Neuronal stem cell (in vitro differentiated cells): Measurements from ENCODE around the gene ATM.
"Not testable (repeated sequence)": the region's sequence is repeated elsewhere in the genome, so short reads cannot be mapped to it uniquely, and the experiment has no call there.

Source experiments
- DNase-seq: peaks from one replicate; pipeline ENCODE4 v3.0.0-alpha.2; 2013; ENCODE audit warnings: low spot score
- H2AFZ ChIP-seq: one replicate; pipeline ENCODE4 v1.6.1; 2013; ENCODE audit warnings: mild to moderate bottlenecking, low read length, inconsistent platforms
- H2AK5ac ChIP-seq: 2 replicates; pipeline ENCODE4 v1.6.1; 2013; ENCODE audit warnings: low read depth, mild to moderate bottlenecking, inconsistent platforms, low read length, moderate library complexity, mixed read lengths
- H2BK120ac ChIP-seq: 2 replicates; pipeline ENCODE4 v1.6.1; 2013; ENCODE audit warnings: low read depth, mild to moderate bottlenecking, inconsistent platforms, low read length, moderate library complexity, mixed read lengths
- H2BK12ac ChIP-seq: one replicate; pipeline ENCODE4 v1.6.1; 2013; ENCODE audit warnings: low read length, inconsistent platforms
- H2BK15ac ChIP-seq: 2 replicates; pipeline ENCODE4 v1.6.1; 2013; ENCODE audit warnings: mild to moderate bottlenecking, low read length, inconsistent platforms, mixed read lengths
- H2BK5ac ChIP-seq: one replicate; pipeline ENCODE4 v1.6.1; 2013; ENCODE audit warnings: inconsistent platforms, mild to moderate bottlenecking, low read length, moderate library complexity
- H3K14ac ChIP-seq: one replicate; pipeline ENCODE4 v1.6.1; 2013; ENCODE audit warnings: low read length, inconsistent platforms
- H3K18ac ChIP-seq: 2 replicates; pipeline ENCODE4 v1.6.1; 2013; ENCODE audit warnings: low read length, inconsistent platforms
- H3K23ac ChIP-seq: 2 replicates; pipeline ENCODE4 v1.6.1; 2013; ENCODE audit warnings: low read depth, mild to moderate bottlenecking, mixed read lengths, low read length, inconsistent platforms; ENCODE audit not compliant: poor library complexity
- H3K27ac ChIP-seq: replicated peaks from 3 replicates; pipeline ENCODE4 v1.5.1; 2013; ENCODE audit warnings: low read length, inconsistent platforms
- H3K27me3 ChIP-seq, 3 experiments: 2 replicates each; pipeline ENCODE4 v1.6.1; 2013; ENCODE audit warnings: low read length in 3 of 3, mild to moderate bottlenecking in 2 of 3, inconsistent platforms in 1 of 3, low read depth in 1 of 3, mixed read lengths in 1 of 3, moderate library complexity in 1 of 3; ENCODE audit not compliant: control insufficient read depth in 3 of 3, insufficient read depth in 3 of 3
- H3K36me3 ChIP-seq, 2 donors: replicated peaks in 1 of 2; 2 replicates each; pipeline ENCODE4 v1.6.1; 2013; ENCODE audit warnings: low read length in 2 of 2; ENCODE audit not compliant: control insufficient read depth in 2 of 2, insufficient read depth in 2 of 2
- H3K4ac ChIP-seq: 2 replicates; pipeline ENCODE4 v1.6.1; 2013; ENCODE audit warnings: inconsistent platforms, mild to moderate bottlenecking, low read length, moderate library complexity
- H3K4me1 ChIP-seq, 2 donors: 1 replicate in 1 of 2; 2 replicates in 1 of 2; pipeline ENCODE4 v1.6.1; 2013; ENCODE audit warnings: low read length in 2 of 2, low read depth in 1 of 2; ENCODE audit not compliant: control insufficient read depth in 2 of 2, insufficient read depth in 1 of 2
- H3K4me2 ChIP-seq: one replicate; pipeline ENCODE4 v1.6.1; 2013; ENCODE audit warnings: mild to moderate bottlenecking, low read length, inconsistent platforms; ENCODE audit not compliant: insufficient read depth, poor library complexity, severe bottlenecking
- H3K4me3 ChIP-seq, 2 donors: 2 replicates each; pipeline ENCODE4 v1.5.1; 2013; ENCODE audit warnings: low read length in 2 of 2, mild to moderate bottlenecking in 2 of 2, inconsistent platforms in 1 of 2, moderate library complexity in 1 of 2
- H3K79me1 ChIP-seq: one replicate; pipeline ENCODE4 v1.6.1; 2013; ENCODE audit warnings: low read depth, mild to moderate bottlenecking, inconsistent platforms, low read length, moderate library complexity
- H3K9ac ChIP-seq: one replicate; pipeline ENCODE4 v1.6.1; 2013; ENCODE audit warnings: mild to moderate bottlenecking, low read depth, low read length, inconsistent platforms; ENCODE audit not compliant: poor library complexity
- H3K9me3 ChIP-seq, 2 donors: replicated peaks in 1 of 2; 2 replicates each; pipeline versions ENCODE3 to v1.6.1; 2013; ENCODE audit warnings: low read length in 2 of 2, mild to moderate bottlenecking in 2 of 2, inconsistent platforms in 1 of 2, low read depth in 1 of 2, mixed read lengths in 1 of 2, moderate library complexity in 1 of 2; ENCODE audit not compliant: control insufficient read depth in 2 of 2, insufficient read depth in 1 of 2
- H4K8ac ChIP-seq: one replicate; pipeline ENCODE4 v1.6.1; 2013; ENCODE audit warnings: low read depth, mild to moderate bottlenecking, inconsistent platforms, low read length, moderate library complexity
- H4K91ac ChIP-seq: one replicate; pipeline ENCODE4 v1.6.1; 2013; ENCODE audit warnings: low read length, low read depth, mild to moderate bottlenecking, inconsistent platforms; ENCODE audit not compliant: poor library complexity
- WGBS, 2 donors: extraction: QIAGEN DNeasy Blood & Tissue Kit; methylation state at CpG; one replicate each; pipeline ENCODE4 v1.1.7; 2013; ENCODE audit warnings: missing lambda C conversion rate in 2 of 2, mixed read lengths in 1 of 2; ENCODE audit not compliant: insufficient read length in 2 of 2, insufficient replicate concordance in 1 of 2; ENCODE audit errors: extremely low coverage in 2 of 2; 5-methylcytosine and 5-hydroxymethylcytosine counted together

The ATM gene

DNA sequence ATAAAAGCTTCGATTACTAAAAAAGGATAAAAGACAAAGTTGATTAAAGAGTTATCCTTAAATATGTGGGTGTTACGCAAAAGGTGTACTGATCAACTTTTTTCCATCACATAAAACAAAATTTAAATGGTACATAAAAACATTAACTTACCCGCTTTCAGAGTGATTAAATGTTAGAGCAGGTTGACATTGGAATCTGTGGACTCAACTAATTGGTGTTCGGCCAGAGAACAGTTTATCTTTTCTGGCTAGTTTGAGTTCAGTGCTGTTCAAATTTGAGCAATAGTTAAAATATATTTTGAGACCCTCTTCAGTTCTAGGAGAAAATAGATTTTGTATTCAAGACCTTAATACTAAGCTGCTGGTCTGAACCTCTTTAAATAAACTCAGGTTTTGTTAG lies 56.1 kb downstream of the ATM start:
- no peak overlapping the region for H3K18ac ChIP-seq
- no peak overlapping the region for H3K14ac ChIP-seq
- no peak overlapping the region for H3K23ac ChIP-seq
- H3K79me1 ChIP-seq, result no peaks in the 10 kb centered on the region
- H2BK5ac ChIP-seq, result no peak overlapping the region
- H3K36me3 ChIP-seq, result peaks cover 0 to 81% of the 10 kb centered on the region in 2 donors
- H3K27me3 ChIP-seq, result no peaks in the 10 kb centered on the region
- no peak overlapping the region for H2AK5ac ChIP-seq
- WGBS, 2 donors, result no CpG with 5 or more reads among the region's 4 CpGs
- no peak overlapping the region for H3K27ac ChIP-seq
- no peak overlapping the region for H2AFZ ChIP-seq
- peaks cover 0 to 5% of the 10 kb centered on the region in 2 donors for H3K4me1 ChIP-seq
- H4K91ac ChIP-seq, result no peak overlapping the region
- no peak overlapping the region for H3K4me3 ChIP-seq
- no peak overlapping the region for H3K4me2 ChIP-seq
- peaks cover 0 to 5% of the 10 kb centered on the region in 2 donors for H3K9me3 ChIP-seq
- H2BK15ac ChIP-seq, result no peak overlapping the region
- no peak overlapping the region for H3K4ac ChIP-seq
- H3K9ac ChIP-seq, result no peak overlapping the region
- no peak overlapping the region for H2BK12ac ChIP-seq
- DNase-seq, result no peak
- H4K8ac ChIP-seq, result no peak overlapping the region
- H2BK120ac ChIP-seq, result no peak overlapping the region

DNA sequence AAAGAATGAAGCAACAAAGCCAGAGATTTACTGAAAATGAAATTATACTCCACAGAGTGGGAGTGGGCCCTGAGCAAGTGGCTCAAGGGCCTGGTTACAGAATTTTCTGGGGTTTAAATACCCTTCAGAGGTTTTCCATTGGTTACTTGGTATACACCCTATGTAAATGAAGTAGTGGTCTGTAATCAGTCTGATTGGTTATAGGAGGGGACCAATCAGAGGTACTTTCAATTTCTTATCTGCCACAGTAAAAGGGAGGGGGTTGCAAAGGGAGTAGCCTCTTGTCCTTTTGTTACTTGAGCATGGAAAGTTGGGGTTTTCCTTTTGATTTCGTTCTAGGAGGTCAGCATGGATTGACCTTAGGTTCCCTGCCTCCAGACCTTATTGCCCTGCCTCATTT lies 63.5 kb downstream of the ATM start:
- Histone ChIP-seq H2AK5ac (no peak overlapping the region), H4K91ac (no peak overlapping the region), H2AFZ (no peak overlapping the region), H3K18ac (no peak overlapping the region), H3K4me3 (no peak overlapping the region), H3K27me3 (no peaks in the 10 kb centered on the region), H3K9me3 (no peaks in the 10 kb centered on the region), H2BK120ac (no peak overlapping the region), H2BK5ac (no peak overlapping the region), H2BK15ac (no peak overlapping the region), H3K9ac (no peak overlapping the region), H4K8ac (no peak overlapping the region), H3K4ac (no peak overlapping the region), H3K27ac (no peak overlapping the region), H3K4me1 (no peaks in the 10 kb centered on the region), H2BK12ac (no peak overlapping the region), H3K14ac (no peak overlapping the region), H3K4me2 (no peak overlapping the region), H3K79me1 (no peaks in the 10 kb centered on the region), H3K36me3 (peaks cover 2 to 96% of the 10 kb centered on the region in 2 donors), H3K23ac (no peak overlapping the region)
- no peak for DNase-seq
- WGBS, 2 donors, result no CpG with 5 or more reads among the region's 1 CpG

DNA sequence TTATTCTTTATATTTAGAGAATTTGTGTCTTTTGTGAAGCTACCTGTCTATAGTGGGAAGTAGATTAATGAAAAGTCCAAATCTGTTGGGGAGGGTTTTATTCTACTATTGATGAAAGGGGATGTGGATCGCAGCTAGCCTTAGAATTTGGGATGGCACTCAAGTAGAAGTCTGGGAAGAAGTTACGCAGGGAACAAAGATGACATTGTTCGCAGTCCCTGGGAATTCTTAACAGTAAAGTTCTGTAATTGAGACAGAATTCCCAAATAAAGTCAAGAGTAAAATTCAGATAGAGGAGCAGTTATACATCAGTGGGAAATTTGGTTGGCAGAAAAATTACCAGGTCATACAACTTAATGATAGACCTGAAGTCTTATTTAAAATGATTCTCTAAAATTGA lies 64.1 kb downstream of the ATM start:
- H3K4me2 ChIP-seq, result no peak overlapping the region
- H3K23ac ChIP-seq, result no peak overlapping the region
- no peak overlapping the region for H3K18ac ChIP-seq
- no peaks in the 10 kb centered on the region for H3K27me3 ChIP-seq
- WGBS, 2 donors, result no CpG with 5 or more reads among the region's 3 CpGs
- no peak overlapping the region for H2BK120ac ChIP-seq
- no peak overlapping the region for H2AK5ac ChIP-seq
- no peak overlapping the region for H2BK12ac ChIP-seq
- H3K4ac ChIP-seq, result no peak overlapping the region
- H3K36me3 ChIP-seq, result peaks cover 2 to 96% of the 10 kb centered on the region in 2 donors
- H3K14ac ChIP-seq, result no peak overlapping the region
- H3K9me3 ChIP-seq, result no peaks in the 10 kb centered on the region
- H2BK5ac ChIP-seq, result no peak overlapping the region
- H2AFZ ChIP-seq, result no peak overlapping the region
- no peak overlapping the region for H3K27ac ChIP-seq
- H2BK15ac ChIP-seq, result no peak overlapping the region
- no peak overlapping the region for H3K4me3 ChIP-seq
- H4K91ac ChIP-seq, result no peak overlapping the region
- no peaks in the 10 kb centered on the region for H3K4me1 ChIP-seq
- no peak overlapping the region for H3K9ac ChIP-seq
- no peak overlapping the region for H4K8ac ChIP-seq
- no peak for DNase-seq
- no peaks in the 10 kb centered on the region for H3K79me1 ChIP-seq

DNA sequence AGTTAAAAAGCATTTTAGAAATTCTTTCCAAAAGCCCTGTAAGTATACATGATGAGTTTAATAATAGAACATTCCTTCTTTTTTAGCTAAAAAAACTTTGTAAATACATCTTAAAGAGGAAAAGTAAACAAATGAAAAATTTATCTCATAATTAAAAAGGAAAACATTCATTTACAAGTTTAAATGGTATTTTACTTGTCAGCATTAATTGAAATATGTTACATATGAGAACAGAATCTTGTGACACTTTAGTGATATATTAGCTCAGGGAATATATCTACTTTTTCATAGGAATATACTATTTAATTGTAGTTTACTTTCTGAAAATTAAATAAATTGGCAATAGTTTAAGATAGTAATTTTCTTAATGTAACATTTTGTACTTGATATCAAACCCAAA lies 66.2 kb downstream of the ATM start:
- not testable (repeated sequence) for H2AK5ac ChIP-seq, H4K91ac ChIP-seq, H3K14ac ChIP-seq, H2BK15ac ChIP-seq, H3K27me3 ChIP-seq, H3K9ac ChIP-seq, H3K4ac ChIP-seq, H2BK120ac ChIP-seq, H3K27ac ChIP-seq, H3K23ac ChIP-seq, H3K4me1 ChIP-seq, H2BK5ac ChIP-seq, H3K4me2 ChIP-seq, H2AFZ ChIP-seq, H4K8ac ChIP-seq, H3K4me3 ChIP-seq, H3K18ac ChIP-seq, H2BK12ac ChIP-seq, H3K79me1 ChIP-seq, H3K9me3 ChIP-seq, DNase-seq
- H3K36me3 ChIP-seq, result peaks cover 4 to 96% of the 10 kb centered on the region in 2 donors
